Daoy (cell line): ENCODE measurements around the gene TOB2. TPM values are rescaled to one million over a fixed set of nuclear protein-coding genes. Genes with fewer than 3 reads are reported as not detected.

Experiments used
- DNase-seq: peaks from one replicate; pipeline ENCODE4 v3.0.0-alpha.2; 2015; ENCODE audit warnings: low read depth
- total RNA-seq: library from RNA; depleted of rRNA; stranded (reverse); fragments of >200 nt; shearing (Covaris generic); gene quantifications from 2 replicates; pipeline ENCODE4 v1.2.3, GENCODE V29; 2014; rRNA removed

TOB2 gene
- total RNA-seq, 1 experiment from 2014 or later = 13.9 TPM

DNA sequence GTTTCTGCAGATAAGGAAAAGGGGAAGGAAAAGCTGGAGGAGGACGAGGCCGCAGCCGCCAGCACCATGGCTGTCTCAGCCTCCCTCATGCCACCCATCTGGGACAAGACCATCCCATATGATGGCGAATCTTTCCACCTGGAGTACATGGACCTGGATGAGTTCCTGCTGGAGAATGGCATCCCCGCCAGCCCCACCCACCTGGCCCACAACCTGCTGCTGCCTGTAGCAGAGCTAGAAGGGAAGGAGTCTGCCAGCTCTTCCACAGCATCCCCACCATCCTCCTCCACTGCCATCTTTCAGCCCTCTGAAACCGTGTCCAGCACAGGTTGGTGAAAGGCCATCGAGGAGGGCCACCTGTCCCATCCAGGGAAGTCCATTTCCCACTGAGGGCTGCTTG is 59.3 kb downstream of the TOB2 start:
- no peak for DNase-seq

DNA sequence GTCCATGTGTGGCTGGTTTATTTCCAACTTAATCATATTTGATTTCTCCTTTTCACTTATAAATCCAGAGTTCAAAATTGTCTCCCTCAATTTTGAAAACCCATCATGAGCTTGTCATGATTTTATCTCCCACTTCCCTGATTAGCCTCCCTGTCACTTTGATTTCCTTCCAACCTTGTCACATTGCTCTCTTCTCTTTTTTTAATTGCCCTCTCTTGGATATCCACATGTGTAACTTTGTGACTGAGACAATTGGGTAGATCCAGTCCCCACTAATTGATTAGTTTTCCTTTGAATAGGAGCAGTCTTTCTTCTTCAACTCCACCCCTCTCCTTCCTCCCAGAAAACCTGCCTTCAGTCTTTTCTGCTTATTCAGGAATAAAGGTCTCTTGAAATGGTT is 62.5 kb downstream of the TOB2 start:
- DNase-seq = no peak

Other genes with a start within 250 kb of the TOB2 start
- gene L3MBTL2, start 241.5 kb downstream of the TOB2 start, total RNA-seq = 23.4 and 30.6 TPM in 2 replicates
- 0.46 TPM in 1 of 2 replicates, not detected in the other for gene CHADL, start 205.9 kb downstream of the TOB2 start, total RNA-seq
- gene RANGAP1, start 160.6 kb downstream of the TOB2 start, total RNA-seq = 119 and 127 TPM in 2 replicates
- 27.0 and 33.6 TPM in 2 replicates for gene ZC3H7B, start 145.3 kb downstream of the TOB2 start, total RNA-seq
- gene TEF, start 64.9 kb downstream of the TOB2 start, total RNA-seq = 2.2 and 7.0 TPM in 2 replicates
- gene PHF5A, start 21.9 kb upstream of the TOB2 start, total RNA-seq = 148 and 239 TPM in 2 replicates
- gene ACO2, start 22.3 kb upstream of the TOB2 start, total RNA-seq = 43.5 and 47.6 TPM in 2 replicates
- gene POLR3H, start 97.7 kb upstream of the TOB2 start, total RNA-seq = 10.9 and 17.3 TPM in 2 replicates
- 0.34 TPM in 1 of 2 replicates, not detected in the other for gene CSDC2, start 114.2 kb upstream of the TOB2 start, total RNA-seq
- gene PMM1, start 143.0 kb upstream of the TOB2 start, total RNA-seq = 10.4 and 12.2 TPM in 2 replicates
- 17.1 and 20.4 TPM in 2 replicates for gene DESI1, start 174.2 kb upstream of the TOB2 start, total RNA-seq
- 590 and 694 TPM in 2 replicates for gene XRCC6, start 174.5 kb upstream of the TOB2 start, total RNA-seq
- gene SNU13, start 242.1 kb upstream of the TOB2 start, total RNA-seq = 98.1 and 98.8 TPM in 2 replicates